Body of pancreas (tissue), 4 donors: ENCODE results near the gene NELL2.

Source experiments
- CTCF ChIP-seq, 7 experiments: fragments of 450-650 bp in 4 of 7; fragments of 200-600 bp in 3 of 7; sonication (generic) in 3 of 7; IDR thresholded peaks; one replicate each; pipeline ENCODE4 v1.5.1; 2016 to 2019; ENCODE audit warnings: antibody characterized with exemption in 7 of 7
- POLR2A ChIP-seq, 3 donors: fragments of 450-650 bp; IDR thresholded peaks; one replicate each; pipeline ENCODE4 v1.6.1; 2016; ENCODE audit warnings: antibody characterized with exemption in 3 of 3, mild to moderate bottlenecking in 2 of 3

GRCh38 chr12:44720265-44720664, 155.8 kb downstream of the NELL2 start:
- TF ChIP-seq POLR2A (IDR thresholded peaks at IDR 0.05) = no peak
- TF ChIP-seq CTCF (IDR thresholded peaks at IDR 0.05) = no peak
